Occipital lobe (tissue), 2 donors: ENCODE measurements around the gene OR6K2. TPM values are rescaled to one million over a fixed set of nuclear protein-coding genes. Genes with fewer than 3 reads are reported as not detected.
"Not testable (repeated sequence)": the region's sequence is repeated elsewhere in the genome, so short reads cannot be mapped to it uniquely, and the experiment has no call there.

Experiments used
- DNase-seq: peaks from one replicate; lab custom pipeline; 2025; lab: John Stamatoyannopoulos, UW
- total RNA-seq: library from RNA; depleted of rRNA; stranded (reverse); fragments of >200 nt; gene quantifications from one replicate; pipeline ENCODE4 v1.2.3, GENCODE V29; 2014

The OR6K2 gene, protein sequence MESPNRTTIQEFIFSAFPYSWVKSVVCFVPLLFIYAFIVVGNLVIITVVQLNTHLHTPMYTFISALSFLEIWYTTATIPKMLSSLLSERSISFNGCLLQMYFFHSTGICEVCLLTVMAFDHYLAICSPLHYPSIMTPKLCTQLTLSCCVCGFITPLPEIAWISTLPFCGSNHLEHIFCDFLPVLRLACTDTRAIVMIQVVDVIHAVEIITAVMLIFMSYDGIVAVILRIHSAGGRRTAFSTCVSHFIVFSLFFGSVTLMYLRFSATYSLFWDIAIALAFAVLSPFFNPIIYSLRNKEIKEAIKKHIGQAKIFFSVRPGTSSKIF
- not detected for total RNA-seq

DNA sequence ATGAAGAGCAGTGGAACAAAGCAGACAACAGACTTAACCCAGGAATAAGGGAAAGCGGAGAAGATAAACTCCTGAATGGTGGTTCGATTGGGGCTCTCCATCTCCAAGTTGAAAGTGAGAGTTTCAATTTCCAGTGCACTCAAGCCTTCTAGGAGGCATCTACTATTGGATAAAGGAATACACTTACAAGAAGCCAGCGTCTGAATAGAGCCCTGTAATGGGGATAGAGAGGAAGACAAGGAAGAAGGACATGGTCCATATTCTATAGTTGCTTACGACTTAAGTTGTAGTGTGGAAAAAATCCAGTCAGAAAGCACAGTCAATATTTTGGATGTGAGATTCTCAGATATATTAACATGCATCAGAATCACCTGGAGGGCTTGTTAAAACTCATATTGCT is at the start of gene OR6K2:
OR6K2 (minus strand) TSS at position 101 of the 400 bp plus-strand sequence; CDS start at position 101, 0 bp downstream.
- no peak for DNase-seq

DNA sequence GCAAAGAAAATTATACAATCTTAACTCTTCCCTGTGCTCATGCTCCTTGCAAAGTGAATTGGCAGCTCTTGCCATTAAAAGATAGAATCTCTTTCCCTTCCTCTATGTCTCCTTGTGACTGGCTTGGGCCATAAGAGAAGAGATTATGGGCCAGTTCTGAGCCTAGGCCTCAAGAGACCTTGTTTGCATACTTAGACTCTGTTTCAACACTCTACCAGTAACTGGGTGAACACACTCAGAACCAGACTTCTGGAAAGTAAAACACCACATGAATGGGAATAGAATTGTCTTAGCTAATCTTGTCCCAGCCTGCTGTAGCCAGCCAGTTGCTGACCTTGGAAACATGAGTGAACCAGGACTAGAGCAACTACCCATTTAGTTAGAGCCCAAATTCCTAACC is 35.4 kb upstream of the OR6K2 start:
- no peak for DNase-seq

DNA sequence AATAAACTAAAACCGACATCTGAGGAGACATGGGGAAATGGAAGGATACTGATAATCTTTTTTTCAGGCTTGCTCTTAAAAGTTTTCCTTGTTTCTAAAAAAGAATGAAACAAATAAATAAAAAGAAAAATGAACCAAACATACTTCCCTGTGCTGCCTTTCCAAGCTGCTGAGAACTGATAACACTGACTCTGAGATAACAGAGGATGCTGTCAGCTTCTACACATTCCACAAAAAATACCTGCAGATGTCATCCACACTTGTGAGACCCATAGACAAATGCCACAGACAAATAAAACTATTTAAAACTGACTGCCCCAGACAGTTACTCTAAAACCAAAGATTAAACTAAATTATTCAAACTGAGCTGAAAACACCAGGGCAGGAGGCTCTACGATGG is 32.1 kb upstream of the OR6K2 start:
- no peak for DNase-seq

DNA sequence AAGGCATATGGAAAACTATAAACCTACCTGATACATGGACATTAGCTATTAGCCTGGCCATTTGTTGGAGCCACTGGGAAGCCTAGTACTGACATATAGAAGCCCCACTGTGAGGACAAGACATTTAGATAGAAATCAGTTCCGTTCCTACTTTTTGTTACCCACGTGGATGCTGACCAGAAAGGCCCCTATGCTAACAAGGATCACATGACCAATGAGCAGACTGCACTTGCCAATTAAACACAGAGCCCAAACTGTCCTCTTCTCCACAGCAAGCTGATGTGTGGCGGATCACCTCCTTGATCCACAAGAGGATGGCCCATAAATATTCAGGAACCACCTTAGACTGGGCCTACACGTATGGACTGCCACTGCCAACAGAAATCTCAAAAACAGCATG is 31.3 kb upstream of the OR6K2 start:
- DNase-seq = no peak

DNA sequence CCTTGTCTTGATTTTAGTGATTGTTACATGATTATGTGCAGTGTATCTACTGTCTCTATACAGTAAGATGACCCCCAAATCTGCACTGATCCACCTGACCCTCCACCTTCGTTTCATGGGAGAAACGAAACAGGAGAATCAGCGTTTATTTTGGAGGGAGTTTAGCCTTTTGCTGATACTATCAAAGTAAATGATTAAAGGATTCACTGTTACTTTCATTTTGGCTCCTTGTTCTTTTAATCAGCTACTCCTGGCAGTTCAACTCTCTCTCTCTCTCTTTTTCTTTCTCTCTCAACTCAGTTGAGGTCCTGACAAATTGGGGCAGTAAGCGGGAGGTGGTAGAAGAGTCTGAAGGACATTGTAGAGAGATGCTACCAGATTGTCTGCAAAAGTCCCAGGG is 30.0 kb upstream of the OR6K2 start:
- no peak for DNase-seq

DNA sequence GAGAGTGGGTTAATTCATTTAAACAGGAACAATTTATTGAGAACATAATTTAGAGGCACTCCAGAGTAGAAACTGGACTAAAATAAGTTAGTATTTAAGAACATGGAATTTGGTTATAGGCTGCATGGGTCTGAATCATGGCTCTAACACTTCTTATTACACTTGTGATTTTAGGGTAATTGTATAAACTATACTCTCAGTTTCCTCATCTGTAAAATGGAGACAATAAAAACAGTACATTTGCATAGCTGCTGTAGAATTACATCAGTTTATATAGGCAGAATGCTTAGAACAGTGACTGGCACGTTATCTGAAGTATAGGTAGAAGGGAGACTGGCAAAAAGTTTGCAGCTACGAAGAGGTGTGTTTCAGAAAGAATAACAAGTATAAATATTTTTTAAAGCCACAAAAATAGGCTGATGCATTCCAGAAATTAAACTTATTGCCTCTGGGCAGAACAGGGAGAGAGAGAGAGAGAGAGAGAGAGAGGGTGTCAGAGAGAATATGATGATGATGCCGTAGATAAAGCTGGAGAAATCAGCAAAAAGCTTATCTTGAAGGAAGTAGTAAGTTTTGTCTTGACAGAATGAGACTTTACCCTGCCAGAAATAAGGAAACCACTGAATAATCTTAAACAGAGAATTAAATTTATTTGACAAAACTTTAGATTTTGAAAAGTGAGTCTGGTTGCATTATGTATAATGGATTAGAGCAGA is 28.2 kb upstream of the OR6K2 start:
- DNase-seq = no peak

DNA sequence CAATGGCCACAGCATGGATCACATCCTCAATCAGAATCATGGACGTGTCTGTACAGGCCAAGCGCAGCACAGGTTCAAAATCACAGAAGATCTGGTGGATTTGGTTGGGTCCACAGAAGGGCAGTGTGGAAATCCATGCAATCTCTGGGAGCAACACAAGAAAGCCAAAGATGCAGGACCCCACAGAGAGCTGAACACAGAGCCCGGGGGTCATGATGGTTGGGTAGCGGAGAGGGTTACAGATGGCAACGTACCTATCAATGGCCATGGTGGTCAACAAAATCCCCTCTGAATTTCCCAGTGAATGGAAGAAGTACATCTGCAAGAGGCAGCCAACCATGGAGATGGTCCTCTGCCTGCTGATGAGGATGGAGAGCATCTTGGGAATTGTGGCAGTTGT is 24.0 kb upstream of the OR6K2 start:
- no peak for DNase-seq

DNA sequence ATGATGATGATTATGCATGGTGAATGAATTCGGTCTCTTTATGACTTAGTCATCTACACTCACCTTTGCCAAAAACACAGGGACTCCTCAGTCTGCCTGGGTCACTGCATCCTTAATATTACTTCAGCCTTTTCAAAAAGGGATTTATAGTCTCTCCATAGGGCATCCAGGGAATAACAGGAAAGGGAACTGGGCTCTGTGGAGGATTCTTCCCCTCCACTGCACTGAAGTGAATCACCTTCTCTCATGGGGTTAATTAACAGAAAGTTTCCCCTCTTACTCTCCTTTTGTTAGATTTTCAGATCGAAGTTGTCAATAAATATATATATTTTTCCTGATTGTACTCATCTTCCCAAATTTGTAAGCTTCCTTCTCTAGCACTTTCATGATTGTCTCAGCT is 20.2 kb upstream of the OR6K2 start, which contains the start of gene OR6K3:
OR6K3 (minus strand) TSS at position 101 of the 400 bp plus-strand sequence. CDS start 2,605 bp downstream, outside the sequence.
- DNase-seq = no peak

DNA sequence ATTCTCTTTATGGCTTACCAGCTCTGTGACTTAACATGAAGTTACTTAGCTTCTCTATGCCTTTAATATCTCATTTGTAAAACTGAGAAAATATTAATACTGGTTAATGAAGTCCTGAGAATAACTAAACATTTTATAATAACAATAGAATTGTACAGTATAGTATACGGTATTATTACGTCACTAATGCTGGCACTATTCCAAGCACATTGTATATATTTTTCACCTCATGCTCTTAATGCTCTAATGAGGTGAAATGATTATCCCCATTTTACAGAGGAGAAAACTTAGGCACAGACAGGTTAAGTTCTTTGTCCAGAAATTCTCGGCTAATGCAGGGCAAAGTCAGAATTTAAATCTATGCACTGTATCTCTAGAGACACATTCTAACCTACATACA is 19.2 kb upstream of the OR6K2 start:
- DNase-seq = no peak

DNA sequence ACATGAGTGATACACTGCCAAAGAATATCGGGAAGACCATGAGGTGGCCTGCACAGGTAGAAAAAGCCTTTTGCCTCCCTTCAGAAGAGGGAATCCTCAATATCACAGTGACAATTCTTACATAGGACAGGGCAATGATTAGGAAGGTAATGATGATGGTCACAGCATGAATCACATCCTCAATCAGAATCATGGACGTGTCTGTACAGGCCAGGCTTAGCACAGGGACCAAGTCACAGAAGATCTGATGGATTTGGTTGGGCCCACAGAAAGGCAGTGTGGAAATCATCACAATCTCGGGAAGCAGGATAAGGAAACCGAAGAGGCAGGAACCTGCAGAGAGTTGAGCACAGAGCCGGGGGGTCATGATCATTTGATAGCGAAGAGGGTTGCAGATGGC is 16.9 kb upstream of the OR6K2 start:
- no peak for DNase-seq

DNA sequence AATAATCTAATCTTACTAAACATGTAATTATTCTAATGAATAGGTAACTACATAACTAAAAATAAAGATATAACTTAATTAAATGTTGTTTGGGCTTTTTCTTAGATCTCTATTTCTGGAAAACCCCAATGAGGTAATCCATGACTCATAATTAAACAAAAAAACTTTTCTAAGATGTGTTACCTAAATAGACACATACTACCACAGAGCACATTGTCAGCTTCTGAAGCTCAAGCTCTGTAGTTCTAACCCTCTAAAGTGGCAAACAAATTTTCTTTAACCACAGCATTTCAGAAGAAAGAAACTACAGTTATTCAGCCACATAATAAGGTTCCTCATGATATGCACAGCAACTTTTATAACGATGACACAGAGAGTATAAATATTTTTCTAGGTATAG is 15.9 kb upstream of the OR6K2 start:
- DNase-seq = no peak

DNA sequence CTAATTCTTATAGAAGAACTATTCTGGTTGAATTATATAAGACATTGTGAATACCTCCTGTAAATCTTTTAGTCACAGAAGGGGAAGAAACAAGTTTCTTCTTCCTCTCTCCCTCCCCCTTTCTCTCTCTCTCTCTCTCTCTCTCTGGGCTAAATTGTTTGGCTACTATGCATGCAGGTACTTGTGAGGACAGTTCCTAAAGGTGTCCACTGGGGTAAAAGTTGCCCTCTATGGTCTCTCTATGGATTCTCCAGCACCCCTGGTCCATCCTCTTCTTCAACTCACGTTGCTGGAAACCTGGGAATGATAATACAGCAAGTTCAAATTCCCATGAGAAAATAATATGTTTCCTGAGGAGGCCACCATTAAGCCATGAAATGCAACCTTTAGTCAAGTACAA is 14.3 kb upstream of the OR6K2 start:
- no peak for DNase-seq

DNA sequence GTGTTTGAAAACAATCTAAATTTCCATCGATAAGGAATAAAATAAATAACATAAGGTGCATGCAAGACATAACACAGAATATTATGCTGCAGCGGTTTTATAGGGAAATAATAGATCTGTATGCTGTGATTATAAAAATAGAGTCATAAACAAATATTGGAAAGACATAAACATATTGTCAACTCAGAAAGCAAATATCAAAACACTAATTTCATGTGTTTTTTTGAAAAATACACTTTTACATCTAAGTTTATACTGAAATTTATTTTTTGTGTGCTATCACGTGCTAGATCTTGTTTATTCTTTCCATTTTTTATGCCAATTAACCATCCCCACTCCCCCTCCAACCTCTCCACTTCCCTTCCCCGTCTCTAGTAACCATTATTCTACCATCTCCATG is 10.6 kb upstream of the OR6K2 start:
- no peak for DNase-seq

DNA sequence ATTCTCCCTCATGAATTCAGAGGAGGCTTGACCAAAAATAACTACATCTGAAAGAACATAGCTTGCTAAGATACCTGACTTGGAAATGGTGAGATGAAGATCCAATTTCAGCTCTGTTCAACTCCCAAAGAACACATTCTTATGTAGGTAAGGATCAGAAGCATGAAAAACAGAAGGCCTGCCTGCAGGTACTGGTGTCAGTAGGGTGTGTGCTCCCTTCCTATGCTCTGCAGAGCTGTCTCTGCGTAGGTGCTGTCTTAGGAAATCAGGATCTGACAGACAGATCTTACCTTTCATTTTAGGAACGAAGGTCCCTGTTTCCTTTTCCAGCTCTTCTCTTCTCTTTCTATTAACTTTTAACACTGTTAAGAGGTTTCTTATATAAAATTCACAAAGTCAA is 5.6 kb upstream of the OR6K2 start:
- DNase-seq = no peak

DNA sequence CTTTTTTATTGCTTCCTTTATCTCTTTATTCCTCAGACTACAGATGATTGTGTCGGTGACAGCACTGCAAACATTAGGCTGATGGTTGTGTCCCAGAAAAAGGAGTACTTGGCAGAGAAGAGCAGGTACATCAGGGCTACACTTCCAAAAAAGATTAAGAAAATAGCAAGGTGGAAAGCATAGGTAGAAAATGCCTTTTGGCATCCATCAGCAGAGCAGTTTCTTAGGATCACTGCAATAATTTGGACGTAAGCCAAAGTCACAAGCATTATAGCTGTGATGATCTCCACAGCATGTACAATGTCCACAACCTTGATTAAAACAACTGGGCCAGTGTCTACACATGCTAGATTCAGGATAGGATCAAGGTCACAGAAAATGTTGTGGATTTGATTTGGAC is 5.9 kb downstream of the OR6K2 start:
- no peak for DNase-seq

DNA sequence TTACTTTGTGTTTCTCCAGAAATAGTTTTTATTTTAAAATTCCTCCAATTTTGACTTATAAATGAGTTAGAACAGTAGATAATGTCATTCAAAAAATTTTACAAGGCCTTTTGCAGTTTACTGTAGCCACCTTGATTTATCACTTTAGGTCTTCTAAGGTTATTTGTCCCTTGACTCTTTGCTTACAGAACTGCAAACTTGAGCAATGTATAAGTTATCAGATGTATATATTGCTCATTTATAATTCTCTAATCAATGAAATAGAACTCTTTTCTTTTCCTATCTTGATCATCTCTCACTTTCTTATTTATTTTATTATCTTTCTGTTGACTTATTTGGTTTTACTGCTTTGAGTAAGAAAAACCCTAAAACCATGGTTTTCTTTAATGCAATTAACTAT is 8.1 kb downstream of the OR6K2 start:
- no peak for DNase-seq

DNA sequence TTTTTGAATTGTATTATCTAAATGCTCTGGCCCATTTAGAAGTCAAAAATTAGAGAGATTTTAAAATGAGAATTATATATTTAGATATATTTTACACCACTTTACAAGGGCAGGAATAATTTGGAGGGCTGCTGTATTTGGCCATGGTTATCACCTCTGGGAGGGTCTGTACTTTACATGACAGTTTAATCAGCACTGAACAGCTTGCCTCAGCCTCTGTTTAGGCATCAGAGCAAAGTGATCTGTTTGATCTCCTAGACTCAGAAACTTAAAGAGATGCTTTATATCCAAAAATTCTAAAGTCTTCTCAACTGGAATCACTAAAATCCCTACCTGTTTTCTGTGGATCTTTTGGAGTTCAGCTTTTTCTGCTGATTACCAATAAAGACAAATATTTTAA is 8.5 kb downstream of the OR6K2 start:
- DNase-seq = no peak

DNA sequence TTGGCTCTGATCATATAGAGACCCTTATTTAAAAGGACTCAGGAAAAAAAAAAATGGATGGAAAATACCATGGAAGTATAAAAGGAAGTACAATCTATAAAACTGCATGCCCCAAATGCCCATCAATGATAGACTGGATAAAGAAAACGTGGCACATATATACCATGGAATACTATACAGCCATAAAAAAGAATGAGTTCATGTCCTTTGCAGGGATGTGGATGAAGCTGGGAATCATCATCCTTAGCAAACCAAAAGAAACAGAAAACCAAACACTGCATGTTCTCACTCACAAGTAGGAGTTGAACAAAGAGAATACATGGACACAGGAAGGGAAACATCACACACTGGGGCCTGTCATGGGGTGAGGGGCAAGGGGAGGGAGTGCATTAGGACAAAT is 9.3 kb downstream of the OR6K2 start:
- DNase-seq = not testable (repeated sequence)

DNA sequence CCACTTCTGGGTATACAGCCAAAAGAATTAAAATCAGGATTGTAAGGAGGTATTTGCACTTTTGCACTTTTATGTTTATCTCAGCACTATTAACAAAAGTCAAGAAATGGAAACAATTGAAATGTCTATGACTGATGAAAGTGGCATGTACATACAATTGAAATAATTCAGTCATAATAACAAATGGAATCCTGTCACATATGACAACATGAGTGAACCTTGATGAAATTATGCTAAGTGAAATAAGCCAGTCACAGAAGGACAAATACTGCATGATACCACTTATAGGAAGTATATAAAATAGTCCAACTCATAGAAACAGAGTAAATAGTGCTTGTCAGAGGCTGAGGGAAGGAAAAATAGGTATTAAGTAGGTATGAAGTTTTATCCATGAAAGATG is 10.6 kb downstream of the OR6K2 start:
- no peak for DNase-seq

DNA sequence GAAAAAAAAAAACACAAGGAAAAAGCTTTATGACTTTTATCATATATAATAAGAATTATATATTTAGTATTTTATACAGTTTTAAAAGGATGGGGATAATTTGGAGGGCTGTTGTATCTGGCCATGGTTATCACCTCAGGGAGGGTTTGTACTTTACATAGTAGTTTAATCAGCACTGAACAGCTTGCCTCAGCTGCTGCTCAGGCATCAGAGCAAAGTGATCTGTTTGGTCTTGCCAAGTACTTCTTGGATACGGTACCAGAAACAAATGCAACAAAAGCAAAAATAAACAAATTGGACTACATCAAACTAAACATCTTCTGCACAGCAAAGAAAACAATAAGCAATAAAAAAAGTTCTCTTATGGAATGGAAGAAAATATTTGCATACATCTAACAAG is 11.3 kb downstream of the OR6K2 start:
- DNase-seq = no peak

DNA sequence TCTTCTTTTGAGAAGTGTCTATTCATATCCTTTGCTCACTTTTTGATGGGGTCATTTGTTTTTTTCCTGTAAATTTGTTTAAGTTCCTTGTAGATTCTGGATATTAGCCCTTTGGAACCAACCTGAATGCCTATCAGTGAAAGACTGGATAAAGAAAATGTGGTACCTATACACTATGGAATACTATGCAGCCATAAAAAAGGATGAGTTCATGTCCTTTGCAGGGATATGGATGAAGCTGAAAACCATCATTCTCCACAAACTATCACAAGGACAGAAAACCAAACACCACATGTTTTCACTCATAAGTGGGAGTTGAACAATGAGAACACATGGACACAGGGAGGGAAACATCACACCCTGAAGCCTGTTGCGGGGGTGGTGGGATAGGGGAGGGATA is 12.1 kb downstream of the OR6K2 start:
- not testable (repeated sequence) for DNase-seq

DNA sequence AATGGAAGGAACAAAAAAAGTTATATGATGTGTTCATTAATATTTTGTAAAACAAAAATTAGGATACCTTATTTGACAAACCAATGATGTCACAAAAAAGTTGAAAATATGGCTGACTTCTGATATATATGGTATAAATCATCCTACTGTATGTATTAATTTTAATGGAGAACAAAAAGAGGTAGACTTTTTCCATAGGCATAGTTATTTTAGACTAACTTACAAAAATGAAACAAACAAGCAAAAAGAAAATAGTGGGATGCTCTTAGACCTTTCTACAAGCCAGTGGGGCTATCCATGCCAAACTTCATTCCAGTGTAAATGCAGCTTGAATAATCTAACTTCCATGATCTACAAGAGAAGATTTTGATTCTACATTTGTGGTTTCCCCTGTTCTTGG is 13.4 kb downstream of the OR6K2 start:
- DNase-seq = no peak
